ENCODE data around the gene PGBD5. TPM values are rescaled to one million over a fixed set of nuclear protein-coding genes. Genes with fewer than 3 reads are reported as not detected.

PGBD5 gene
- total RNA-seq, 1 experiment from 2014 or later: 3.6 TPM

DNA sequence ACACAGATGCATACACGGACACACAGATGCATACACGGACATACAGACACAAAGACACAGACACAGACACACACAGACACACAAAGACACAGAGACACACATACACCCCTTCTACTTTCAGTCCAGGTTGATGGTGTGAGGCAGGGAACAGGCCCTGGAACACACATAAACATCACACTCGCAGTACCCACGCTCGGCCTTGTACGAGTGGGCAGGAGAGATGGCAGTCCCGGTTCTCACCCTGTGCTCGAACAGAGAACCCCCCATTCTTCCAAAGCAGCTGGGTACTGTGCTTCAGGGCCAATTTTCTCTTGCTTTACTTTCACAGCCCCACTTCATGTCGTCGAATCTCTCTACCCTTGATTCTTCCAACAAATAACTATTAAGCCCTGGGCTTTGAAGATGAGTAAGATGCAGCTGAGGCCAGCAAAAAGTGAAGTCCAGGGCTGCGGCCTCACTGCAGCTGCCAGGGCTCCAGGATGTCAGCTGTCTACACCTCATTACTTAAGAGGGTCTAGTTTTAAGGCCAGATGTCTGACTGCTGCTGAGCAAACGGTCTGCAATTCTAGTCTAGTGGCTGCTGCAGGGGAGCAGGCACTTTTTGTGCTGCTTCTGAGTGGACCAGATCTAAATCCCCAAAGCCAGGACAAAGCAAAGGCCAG, 90.1 kb downstream of the PGBD5 start:
- in situ Hi-C loops (cut with HindIII; ENCODE audit: low sequenced_read_pairs): no loop called here
- DNase-seq (ENCODE audit: low spot score): no peak

DNA sequence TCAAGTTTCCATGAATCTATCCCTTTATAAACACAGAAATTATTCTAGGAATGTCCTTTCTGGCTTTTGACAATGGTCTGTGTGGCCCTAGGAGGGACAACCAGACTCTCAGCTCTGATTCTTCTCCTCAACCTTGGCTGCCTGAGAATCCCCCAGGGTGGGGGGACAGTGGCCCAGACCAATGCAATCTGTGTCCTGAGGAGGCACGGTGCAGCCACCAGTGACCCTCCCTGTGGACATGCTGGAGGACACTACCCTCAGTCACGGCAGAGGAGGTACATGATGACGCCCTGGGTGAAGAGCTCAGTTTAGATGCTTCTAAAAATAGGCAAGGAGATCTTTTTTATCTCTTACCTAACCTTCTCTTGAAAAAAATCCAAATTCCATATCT, 91.7 kb downstream of the PGBD5 start:
- in situ Hi-C loops (cut with HindIII; ENCODE audit: low sequenced_read_pairs): no loop called here
- no peak for DNase-seq (ENCODE audit: low spot score)

DNA sequence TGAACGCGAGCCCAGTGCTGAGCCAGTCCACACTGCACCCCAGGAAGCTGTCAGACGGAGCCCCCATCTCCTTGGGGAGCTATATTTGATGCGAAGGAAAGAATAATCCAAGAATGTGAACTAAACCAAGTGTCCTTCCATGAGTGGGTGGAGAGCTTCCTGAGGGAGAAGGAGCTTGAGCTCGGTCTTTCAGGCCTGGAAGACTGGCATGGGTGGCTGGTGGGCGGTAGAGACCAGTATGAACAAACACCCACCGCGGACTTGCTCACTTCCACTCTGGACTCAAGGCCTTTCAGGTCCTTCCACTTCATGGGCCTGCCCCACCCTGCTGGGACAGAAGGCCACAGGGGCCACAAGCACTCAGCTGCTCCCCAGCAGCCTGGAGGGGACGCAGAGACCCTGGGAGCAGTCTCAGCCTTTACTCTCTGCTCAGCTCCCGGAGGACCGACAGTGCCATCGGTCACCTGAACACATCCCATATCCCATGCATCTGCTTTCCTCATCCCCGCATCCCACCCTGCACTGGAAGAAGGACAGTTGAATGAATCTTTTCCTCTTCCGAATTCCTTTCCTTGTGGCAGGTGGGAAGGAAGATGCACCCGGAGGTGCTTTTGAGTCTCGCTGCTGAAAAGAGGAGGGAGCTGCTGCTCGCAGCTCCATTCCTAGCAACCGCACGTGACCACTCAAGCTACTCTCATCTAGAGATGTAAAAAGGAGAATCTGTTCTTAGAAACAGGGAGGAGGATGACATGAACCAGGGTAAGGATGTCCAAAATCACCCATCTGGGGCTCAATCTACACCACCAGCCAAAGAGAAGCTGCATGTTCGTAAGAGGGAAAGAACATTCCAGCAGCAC, 92.3 kb downstream of the PGBD5 start:
- in situ Hi-C loops (cut with HindIII; ENCODE audit: low sequenced_read_pairs): no loop called here
- DNase-seq (ENCODE audit: low spot score): peak; percentile 44

DNA sequence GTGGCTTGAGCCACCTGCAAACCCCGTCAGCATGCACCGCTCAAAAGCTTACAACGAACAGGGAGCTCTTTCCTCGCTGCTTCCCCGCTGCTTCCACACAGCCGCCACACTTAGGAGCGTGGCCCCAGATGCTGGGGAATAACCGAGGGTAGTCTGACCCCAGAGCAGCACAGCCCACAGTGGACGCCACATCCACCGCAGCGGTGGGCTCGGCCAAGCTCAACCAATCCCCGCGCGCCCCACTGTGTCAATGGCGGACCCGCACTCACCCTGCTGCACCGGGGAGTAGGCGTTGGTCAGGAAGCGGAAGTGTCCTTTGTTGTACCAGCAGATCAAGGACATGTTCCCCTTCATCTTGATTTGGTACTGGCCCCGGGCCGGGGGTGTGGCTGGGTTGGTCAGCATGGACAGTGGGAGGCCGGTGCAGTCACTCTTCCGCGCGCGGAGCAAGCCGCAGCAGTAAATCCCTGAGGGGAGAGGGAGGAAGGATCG, 93.5 kb downstream of the PGBD5 start:
- DNase-seq (ENCODE audit: low spot score): no peak
- in situ Hi-C loops (cut with HindIII; ENCODE audit: low sequenced_read_pairs): no loop called here

DNA sequence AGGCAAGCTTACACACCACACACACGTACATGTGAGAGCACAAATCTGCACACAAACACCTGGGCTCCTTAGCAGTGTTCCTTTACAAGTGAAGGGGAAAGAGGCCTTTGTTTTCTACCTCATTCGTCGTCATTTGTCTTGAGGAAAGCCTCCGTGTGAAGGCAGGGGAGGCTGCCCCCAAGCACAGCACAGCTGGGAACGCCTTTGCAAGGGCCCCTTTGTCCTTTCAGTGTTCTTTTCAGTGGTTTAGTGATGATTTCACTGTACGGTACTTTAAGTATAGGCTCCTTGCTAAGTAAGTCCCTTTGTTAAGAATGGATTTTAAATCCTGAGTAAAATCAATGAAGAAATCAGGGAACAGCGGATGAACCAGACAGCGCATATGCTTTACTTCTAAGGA, 94.1 kb downstream of the PGBD5 start:
- in situ Hi-C loops (cut with HindIII; ENCODE audit: low sequenced_read_pairs): no loop called here
- no peak for DNase-seq (ENCODE audit: low spot score)

DNA sequence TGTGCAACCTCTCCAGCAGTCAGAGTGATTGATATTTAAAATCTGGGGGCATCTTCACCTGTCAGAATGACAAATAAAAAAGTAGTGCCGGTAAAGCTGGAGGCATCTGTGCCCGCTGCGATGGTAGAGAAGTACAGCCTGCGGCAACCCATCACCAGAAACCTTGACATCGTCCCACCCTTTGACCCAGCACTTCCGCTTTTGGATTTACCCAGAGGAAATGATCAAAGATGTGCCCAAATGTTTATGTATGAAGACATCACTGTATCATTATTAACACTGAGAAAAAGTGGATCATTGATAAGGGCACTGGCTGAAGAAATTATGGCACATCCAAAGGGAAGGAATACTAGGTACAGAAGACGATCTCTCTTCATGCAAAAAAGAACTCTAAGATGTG, 96.0 kb downstream of the PGBD5 start:
- DNase-seq (ENCODE audit: low spot score): no peak
- in situ Hi-C loops (cut with HindIII; ENCODE audit: low sequenced_read_pairs): no loop called here

DNA sequence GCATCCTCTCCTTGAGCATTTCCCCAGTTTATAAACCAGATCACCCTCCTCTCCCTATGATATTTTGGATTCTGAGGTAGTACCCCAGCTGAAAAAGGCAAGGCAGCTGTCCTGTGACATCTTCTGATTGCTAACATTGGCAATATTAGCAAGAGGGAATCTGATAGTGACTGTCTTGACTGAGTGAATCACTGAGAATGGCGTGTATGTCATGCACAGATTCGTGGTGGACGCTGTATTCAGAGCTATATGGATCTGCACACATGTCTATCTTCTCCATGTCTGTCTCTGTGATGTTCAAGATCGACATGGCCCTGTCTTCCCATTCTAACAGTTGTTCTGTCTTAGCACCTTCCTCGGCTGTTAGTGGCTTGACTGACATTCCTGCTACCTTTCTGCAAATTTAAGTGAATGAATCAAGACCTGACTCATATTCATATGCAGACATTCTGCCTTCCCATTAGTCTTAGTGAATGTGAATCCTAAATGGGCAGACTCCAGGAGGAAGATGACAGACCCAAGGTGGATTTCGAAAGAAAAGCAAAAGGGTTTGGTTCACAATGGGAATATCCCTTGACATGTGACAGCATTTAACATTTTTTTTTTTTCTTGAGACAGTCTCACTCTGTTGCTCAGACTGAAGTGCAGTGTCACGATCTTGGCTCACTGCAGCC, 97.7 kb downstream of the PGBD5 start:
- DNase-seq (ENCODE audit: low spot score): no peak
- in situ Hi-C loops (cut with HindIII; ENCODE audit: low sequenced_read_pairs): no loop called here

DNA sequence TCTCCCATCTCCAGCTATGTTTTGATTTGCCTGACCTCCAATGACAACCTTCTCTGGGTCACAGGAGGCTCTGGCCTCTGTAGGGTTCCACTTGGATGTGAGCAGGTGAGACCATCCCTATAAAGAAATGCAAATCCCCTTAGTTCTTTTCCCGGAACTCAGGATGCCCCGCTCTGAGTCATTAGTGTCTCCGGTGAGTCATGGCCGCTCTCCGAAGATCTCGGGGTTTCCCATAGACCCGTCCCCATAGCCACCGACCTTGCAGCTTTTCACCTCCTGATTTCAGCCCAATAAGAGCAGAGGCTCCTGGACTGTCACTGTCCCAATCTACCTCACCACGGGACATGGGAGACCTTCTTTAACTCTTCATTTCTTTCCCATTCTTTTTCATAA, 98.2 kb downstream of the PGBD5 start:
- no peak for DNase-seq (ENCODE audit: low spot score)
- in situ Hi-C loops (cut with HindIII; ENCODE audit: low sequenced_read_pairs): no loop called here

DNA sequence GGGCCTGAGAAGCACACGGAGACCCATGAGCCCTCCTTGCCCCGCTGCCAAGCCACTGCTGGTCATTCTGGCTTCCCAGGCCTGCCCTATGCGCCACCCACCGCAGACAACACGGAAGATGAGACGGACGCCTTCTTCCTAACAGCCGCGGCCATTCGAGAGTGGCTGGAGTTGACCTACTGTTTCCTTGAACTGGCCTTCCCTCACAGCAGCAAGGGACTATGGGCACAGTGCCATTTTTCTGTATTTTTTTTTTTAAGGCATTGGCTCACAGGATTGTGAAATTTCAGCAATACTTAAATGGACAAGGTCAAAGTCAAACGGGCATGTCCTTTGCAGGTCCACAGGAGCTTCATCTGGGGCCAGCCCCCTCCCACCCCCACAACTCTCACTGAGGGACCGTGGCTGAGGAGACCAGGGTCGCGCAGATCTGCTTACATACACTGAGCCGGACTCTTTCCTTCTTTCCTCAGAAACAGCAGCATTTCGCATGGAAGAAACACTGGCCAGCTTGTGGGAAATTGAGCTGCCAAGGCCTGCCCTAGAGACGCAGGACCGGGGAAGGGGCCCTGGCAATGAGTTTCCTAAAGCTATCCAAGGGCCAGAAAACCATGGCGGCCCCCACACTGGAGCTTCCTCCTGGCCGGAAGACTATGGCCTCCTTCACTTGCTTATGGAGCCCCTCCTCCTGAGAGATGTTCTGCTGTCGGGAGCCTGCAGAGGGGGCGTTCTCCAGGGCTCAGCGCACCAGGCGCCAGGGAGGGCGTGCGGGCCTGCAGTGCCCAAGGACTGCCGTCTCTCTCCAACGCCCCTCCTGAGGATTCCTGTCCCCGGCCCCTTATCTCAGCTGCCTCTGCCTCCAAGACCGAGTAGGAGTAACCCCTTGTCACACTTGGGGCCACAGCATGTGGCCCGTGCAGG, 98.9 kb downstream of the PGBD5 start:
- in situ Hi-C loops (cut with HindIII; ENCODE audit: low sequenced_read_pairs): no loop called here
- DNase-seq (ENCODE audit: low spot score): no peak

DNA sequence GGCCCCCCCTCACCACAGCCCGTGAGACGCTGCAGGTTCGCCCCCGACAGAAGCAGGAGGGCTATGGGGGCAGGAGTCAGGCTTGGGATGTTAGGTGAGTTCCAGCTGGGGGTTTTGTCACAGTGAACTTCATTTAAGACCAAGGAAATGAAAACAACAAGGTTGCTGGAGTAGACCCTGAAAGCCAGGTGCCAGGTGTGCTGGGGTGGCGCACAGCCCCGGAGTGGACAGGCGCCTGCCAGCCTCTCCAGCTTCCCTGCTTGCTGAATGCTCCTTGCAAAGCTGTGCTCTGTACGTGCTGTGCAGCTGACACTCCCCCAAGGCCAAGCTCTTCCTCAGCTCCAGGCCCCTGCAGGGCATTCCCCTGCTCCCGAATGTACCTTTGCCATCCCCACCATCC, 102.4 kb downstream of the PGBD5 start:
- no peak for DNase-seq (ENCODE audit: low spot score)
- in situ Hi-C loops (cut with HindIII; ENCODE audit: low sequenced_read_pairs): no loop called here

DNA sequence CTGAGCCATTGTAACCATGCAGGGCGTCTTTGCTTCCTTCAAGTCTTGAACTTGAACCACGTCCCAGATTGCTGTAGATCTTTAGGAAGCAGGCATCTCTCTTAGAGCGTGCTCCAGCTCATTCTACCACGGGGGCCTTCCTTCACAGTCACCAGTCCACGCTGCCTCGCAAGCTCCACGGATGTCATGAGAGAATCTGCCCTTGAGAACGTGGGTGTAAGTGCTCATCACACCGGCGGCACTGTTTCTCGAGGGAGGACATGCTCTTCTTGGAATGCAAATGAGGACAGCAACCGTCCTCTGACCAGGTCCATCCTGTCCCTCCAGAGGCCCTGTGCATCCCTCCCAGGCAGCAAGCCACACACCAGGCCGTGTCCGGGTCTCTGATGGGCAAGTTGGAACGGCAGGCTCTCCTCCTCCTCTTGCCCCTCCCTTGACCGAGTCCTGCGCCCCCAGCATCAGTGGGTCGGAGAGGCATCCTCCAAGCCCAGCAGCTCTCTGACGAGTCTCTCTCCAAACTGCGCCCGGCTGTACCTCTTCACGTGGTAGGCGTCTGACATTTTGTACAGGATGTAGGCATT, 103.1 kb downstream of the PGBD5 start:
- in situ Hi-C loops (cut with HindIII; ENCODE audit: low sequenced_read_pairs): no loop called here
- no peak for DNase-seq (ENCODE audit: low spot score)

DNA sequence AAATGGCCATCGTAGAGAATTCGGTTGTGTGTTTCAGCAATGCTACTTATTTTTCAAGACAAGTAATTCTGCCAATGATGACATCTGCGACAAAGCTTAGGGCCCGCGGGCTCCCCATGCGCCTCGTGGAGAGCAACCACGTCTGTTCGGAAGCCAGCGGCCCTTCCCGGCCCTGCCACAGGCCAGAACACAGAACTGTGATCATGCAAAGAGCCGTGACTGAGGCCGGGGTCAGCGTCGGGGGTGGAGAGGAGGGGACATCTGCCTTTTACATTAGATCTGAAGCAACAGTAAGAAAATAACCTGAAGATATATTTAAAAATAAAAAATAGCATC, 103.7 kb downstream of the PGBD5 start:
- in situ Hi-C loops (cut with HindIII; ENCODE audit: low sequenced_read_pairs): no loop called here
- no peak for DNase-seq (ENCODE audit: low spot score)

DNA sequence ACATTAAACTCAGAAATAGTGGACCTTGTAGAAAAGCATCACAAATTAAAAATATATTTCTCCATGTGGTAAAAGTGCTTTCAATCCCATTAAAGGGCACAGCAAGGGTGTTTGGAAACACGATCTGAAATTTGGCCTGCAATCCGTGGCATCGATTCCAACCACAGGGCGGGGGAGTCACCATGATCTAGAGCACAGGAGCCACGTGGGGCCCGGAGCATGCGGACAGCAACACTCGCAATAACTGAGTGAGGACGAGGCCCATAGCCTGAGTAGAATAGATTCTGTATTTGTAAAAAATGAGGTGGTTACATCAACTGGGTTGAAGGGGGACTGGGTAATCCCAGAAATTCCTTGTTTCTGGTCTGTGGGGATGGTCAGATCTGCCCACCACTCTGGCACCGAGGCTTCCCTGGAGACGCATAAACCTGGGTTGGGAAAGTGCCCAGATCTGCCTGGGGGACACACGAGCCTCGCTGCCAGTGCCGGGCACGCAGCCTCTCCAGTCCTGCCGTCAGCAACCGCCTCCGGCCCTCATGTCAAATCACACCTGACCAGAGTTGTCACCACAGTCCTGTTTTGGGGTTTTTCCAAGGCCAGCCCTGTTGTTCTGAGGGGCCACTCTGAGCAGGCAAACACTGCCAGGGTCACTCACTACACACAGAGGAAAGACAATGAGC, 104.3 kb downstream of the PGBD5 start:
- peak; percentile 77 for DNase-seq (ENCODE audit: low spot score)
- in situ Hi-C loops (cut with HindIII; ENCODE audit: low sequenced_read_pairs): no loop called here

DNA sequence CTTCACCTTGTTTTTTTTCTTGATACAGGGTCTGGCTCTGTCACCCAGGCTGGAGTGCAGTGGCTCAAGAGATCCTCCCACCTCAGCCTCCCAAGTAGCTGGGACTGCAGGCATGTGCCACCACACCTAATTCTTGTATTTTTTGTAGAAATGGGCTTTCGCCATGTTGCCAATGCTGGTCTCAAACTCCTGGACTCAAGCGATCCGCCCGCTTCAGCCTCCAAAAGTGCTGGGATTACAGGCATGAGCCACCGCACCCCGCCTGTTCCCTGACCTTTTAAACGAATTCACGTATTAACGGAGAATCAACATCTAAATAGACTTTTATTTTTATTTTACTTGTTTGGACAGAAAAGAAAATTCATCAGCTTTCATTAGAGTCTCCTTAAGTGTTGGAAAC, 104.8 kb downstream of the PGBD5 start:
- no peak for DNase-seq (ENCODE audit: low spot score)
- in situ Hi-C loops (cut with HindIII; ENCODE audit: low sequenced_read_pairs): no loop called here

DNA sequence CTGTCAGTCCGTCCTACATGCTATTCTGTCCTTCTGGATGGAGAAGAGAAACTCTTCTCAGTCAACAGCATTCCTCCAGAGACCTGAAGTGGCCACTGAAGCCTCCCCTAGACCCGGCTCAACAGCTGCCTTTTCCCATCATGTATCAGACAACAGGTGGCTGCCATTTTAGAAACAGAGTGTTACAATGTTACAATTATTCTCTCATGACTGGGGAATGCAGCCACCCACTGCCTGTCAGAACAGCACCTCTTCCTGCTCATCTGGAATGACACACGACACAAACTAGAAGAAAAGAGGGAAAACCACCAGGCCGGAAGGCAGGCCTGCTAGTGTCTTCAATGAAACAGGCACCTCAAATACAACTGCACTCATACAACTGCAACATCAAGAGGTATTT, 105.3 kb downstream of the PGBD5 start:
- in situ Hi-C loops (cut with HindIII; ENCODE audit: low sequenced_read_pairs): no loop called here
- DNase-seq (ENCODE audit: low spot score): no peak

DNA sequence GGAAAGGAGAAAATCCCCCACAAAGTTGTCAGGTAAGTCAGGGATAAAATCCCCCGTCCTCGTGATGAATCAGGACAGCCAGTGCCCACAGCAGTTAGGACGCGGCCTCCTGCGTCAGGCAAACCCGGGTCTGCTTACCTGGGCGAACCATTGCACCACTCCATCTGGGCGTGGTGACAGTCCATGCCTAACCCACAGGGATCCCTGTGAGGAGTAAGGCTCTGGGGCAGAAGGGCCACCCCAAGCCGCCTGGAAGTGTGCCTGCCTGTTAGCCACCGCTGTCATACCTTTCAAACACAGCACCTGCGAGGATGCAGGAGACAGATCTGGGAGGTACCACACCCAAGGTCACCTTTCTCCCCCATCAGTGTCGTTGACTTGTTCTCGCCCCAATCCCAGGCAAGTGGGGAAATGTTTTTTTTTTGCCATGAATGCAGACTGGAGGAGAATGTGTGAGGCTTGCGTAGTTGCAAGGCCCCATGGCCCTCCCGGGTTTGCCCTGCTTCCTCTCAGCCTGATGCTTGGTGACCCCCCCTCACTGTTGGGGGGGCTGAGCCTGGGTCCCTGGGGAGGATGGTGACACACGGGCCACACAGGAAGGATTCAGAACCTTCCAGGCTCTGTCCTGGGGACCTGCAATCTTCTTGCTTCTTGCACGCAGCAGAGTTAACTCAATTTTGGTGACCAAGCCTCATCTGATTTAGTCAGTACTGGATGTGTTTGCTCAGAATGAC, 107.0 kb downstream of the PGBD5 start:
- in situ Hi-C loops (cut with HindIII; ENCODE audit: low sequenced_read_pairs): no loop called here

DNA sequence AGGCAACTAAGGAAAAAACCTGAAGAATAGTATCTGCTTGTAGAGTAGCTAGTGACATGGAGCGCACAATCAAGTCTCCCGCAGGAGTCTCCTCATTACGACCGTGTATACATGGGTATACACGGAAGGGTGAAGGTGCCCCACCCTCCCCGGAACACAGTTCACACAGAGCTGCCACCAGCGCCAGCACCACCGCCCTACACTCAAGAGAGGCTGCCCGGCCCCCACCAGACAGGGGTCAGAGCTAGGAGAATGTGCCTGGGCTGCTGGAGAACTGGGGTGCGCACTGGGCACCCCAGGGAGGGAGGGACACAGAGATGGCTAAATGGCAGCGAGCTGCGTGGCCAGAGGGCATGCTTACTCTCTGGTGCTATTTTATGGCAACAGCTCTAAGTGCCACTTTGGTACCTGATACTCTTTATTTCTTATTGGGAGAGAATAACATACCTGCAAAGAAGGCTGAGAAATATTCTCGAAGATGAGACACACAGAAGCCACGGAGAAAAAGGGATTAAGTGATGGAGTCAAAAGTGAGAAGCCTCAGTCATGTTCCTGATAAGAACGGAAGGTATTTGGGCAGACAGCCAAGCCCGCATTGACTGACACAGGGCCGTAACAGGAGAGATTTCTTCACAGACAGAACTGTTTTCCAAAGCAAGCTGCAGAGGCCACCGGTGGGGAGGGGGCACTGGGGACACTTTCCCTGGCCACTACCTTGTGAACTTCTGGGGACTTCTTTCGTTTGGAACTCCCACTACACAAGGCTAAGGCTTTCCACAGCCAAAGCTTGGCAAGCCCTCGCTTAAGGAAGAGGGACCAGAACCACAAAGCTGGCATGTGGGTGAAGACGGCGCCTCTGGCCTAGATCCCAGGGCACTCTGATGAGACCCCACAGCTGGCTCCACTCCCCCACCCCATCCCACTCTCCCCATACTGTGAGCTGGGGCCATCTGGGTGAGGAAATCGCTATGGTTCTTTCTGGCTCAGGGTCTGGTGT, 108.0 kb downstream of the PGBD5 start:
- in situ Hi-C loops (cut with HindIII; ENCODE audit: low sequenced_read_pairs): no loop called here
- DNase-seq (ENCODE audit: low spot score): peak; percentile 51

More for the DNA sequence above, 107.0 kb downstream of the PGBD5 start:
- no peak for DNase-seq (ENCODE audit: low spot score)
